HL-60 (cell line): ENCODE results near the gene EPHB2.

Experiments used
- DNase-seq, 2 experiments: peaks; one replicate each; pipeline ENCODE4 v3.0.0-alpha.2; 2010 to 2020; ENCODE audit warnings: low read depth in 1 of 2, low spot score in 1 of 2
- H3K27ac ChIP-seq: fragments of 250-450 bp; sonication (Bioruptor Pico); replicated peaks from 2 replicates; pipeline ENCODE4 v1.5.1; 2020; ENCODE audit warnings: mild to moderate bottlenecking, moderate library complexity
- H3K27me3 ChIP-seq: fragments of 250-450 bp; sonication (Bioruptor Pico); 2 replicates; pipeline ENCODE4 v1.5.1; 2021; ENCODE audit warnings: mild to moderate bottlenecking, moderate library complexity; ENCODE audit not compliant: insufficient read depth, poor library complexity, severe bottlenecking
- H3K4me3 ChIP-seq: replicated peaks from 2 replicates; pipeline ENCODE4 v1.5.1; 2011; ENCODE audit warnings: mild to moderate bottlenecking, control low read depth, low read length; ENCODE audit not compliant: insufficient read depth
- CTCF ChIP-seq: IDR thresholded peaks from one replicate; pipeline ENCODE4 v1.5.1; 2011; ENCODE audit warnings: low read length, control low read depth, inconsistent platforms; ENCODE audit not compliant: insufficient read depth
- GABPA ChIP-seq: IDR thresholded peaks from 2 replicates; pipeline ENCODE4 v1.6.1; 2012; ENCODE audit warnings: low read depth
- POLR2AphosphoS5 ChIP-seq: IDR thresholded peaks from 2 replicates; pipeline ENCODE4 v1.6.1; 2012; ENCODE audit warnings: low read depth
- REST ChIP-seq: IDR thresholded peaks from 2 replicates; pipeline ENCODE4 v1.6.1; 2012; ENCODE audit warnings: low read depth; ENCODE audit not compliant: insufficient replicate concordance
- SPI1 ChIP-seq: IDR thresholded peaks from 2 replicates; pipeline ENCODE4 v1.6.1; 2012; ENCODE audit warnings: low read depth, mild to moderate bottlenecking, borderline replicate concordance

EPHB2 gene

DNA sequence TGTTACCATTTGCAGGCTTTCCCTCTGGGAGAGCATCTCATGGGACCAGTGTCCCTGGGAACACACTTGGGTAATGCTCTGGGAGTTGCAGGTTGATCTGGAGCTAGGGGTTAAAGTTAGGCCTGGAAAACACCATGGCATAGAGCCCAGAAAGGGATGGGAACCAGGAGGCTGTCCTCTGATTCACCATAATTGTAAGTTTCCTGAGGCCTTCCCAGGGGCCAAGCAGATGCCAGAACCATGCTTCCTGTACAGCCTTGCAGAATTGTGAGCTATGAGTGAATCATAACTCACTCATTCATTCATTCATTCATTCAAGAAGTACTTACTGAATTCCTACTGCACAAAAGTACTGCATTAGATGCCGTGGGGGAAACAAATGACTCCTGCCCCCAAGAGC, 212.0 kb downstream of the EPHB2 start:
- Histone ChIP-seq H3K27me3 (no peaks in the 10 kb centered on the region), H3K27ac (no peak overlapping the region), H3K4me3 (no peak overlapping the region)
- TF ChIP-seq SPI1 (no peak), REST (no peak), CTCF (no peak), GABPA (no peak), POLR2AphosphoS5 (no peak)
- DNase-seq = no peak

DNA sequence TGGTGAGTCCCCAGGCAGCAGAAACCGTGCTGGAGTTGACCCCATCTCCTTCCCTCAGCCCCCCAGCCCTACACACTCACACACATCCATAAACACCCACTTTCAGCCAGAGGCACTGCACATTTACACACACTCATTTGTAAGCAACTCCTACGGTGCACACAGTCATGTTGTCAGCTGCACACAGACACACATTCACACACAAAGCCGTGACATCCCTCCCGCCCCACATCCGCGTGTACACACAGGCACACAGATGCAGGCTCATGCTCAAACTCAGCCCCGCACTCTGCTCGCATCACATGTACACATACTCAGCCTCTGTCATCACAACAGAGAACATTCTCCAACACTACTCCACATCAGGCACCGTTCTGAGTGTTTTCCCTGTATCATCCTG, 214.5 kb downstream of the EPHB2 start:
- no peak for DNase-seq

More for the DNA sequence above, 214.5 kb downstream of the EPHB2 start:
- Histone ChIP-seq H3K4me3 (no peak overlapping the region), H3K27ac (no peak overlapping the region), H3K27me3 (no peaks in the 10 kb centered on the region)
- TF ChIP-seq REST = no peak
- TF ChIP-seq SPI1 = no peak
- no peak for TF ChIP-seq GABPA
- no peak for TF ChIP-seq POLR2AphosphoS5
- no peak for TF ChIP-seq CTCF
